Liver (tissue), 9 donors: Measurements from ENCODE around the gene ABCE1. TPM values are rescaled to one million over a fixed set of nuclear protein-coding genes. Genes with fewer than 3 reads are reported as not detected.

Experiments used
- DNase-seq: peaks from one replicate; pipeline ENCODE4 v3.0.0-alpha.2; 2017; ENCODE audit warnings: low spot score
- H3K27ac ChIP-seq, 2 donors: one replicate each; pipeline ENCODE4 v1.7.0; 2013; ENCODE audit warnings: inconsistent platforms in 2 of 2, low read length in 2 of 2, control low read depth in 1 of 2, low read depth in 1 of 2, mild to moderate bottlenecking in 1 of 2
- H3K27me3 ChIP-seq, 4 donors: one replicate each; pipeline versions ENCODE4 v1.6.1 to v1.7.0; 2013; ENCODE audit warnings: low read length in 3 of 4, inconsistent platforms in 1 of 4, mild to moderate bottlenecking in 1 of 4, moderate library complexity in 1 of 4; ENCODE audit not compliant: control insufficient read depth in 4 of 4, insufficient read depth in 4 of 4
- H3K36me3 ChIP-seq, 4 donors: one replicate each; pipeline versions ENCODE4 v1.6.1 to v1.7.0; 2013; ENCODE audit warnings: low read length in 3 of 4, mild to moderate bottlenecking in 3 of 4, low read depth in 1 of 4, moderate library complexity in 1 of 4; ENCODE audit not compliant: control insufficient read depth in 4 of 4, insufficient read depth in 3 of 4
- H3K4me1 ChIP-seq, 4 donors: one replicate each; pipeline versions ENCODE4 v1.6.1 to v1.7.0; 2013; ENCODE audit warnings: low read length in 3 of 4, mild to moderate bottlenecking in 3 of 4, moderate library complexity in 1 of 4; ENCODE audit not compliant: control insufficient read depth in 4 of 4, insufficient read depth in 4 of 4
- H3K4me3 ChIP-seq, 3 donors: one replicate each; pipeline versions ENCODE4 v1.6.1 to v1.7.0; 2013; ENCODE audit warnings: low read length in 3 of 3, control low read depth in 1 of 3, low read depth in 1 of 3, mild to moderate bottlenecking in 1 of 3
- H3K9ac ChIP-seq, 2 donors: one replicate each; pipeline ENCODE4 v1.7.0; 2013; ENCODE audit warnings: low read length in 2 of 2, mild to moderate bottlenecking in 2 of 2, moderate library complexity in 2 of 2, control low read depth in 1 of 2, low read depth in 1 of 2
- H3K9me3 ChIP-seq, 4 donors: one replicate each; pipeline versions ENCODE4 v1.6.1 to v1.7.0; 2013; ENCODE audit warnings: low read length in 3 of 4; ENCODE audit not compliant: control insufficient read depth in 4 of 4
- ATF3 ChIP-seq: IDR thresholded peaks from 2 replicates; pipeline ENCODE4 v1.6.1; 2016; ENCODE audit warnings: antibody characterized with exemption
- CTCF ChIP-seq: fragments of 150-350 bp; IDR thresholded peaks from 2 replicates; pipeline ENCODE4 v1.5.1; 2017; ENCODE audit warnings: improper control_type of control experiment, low read depth, low read length; ENCODE audit not compliant: missing input control
- EGR1 ChIP-seq, 2 donors: IDR thresholded peaks; 2 replicates each; pipeline ENCODE4 v1.6.1; 2016 to 2018; ENCODE audit warnings: antibody characterized with exemption in 2 of 2, low read depth in 2 of 2
- FOXA1 ChIP-seq: IDR thresholded peaks from 2 replicates; pipeline ENCODE4 v1.6.1; 2016; ENCODE audit warnings: antibody characterized with exemption
- FOXA2 ChIP-seq: IDR thresholded peaks from 2 replicates; pipeline ENCODE4 v1.6.1; 2016; ENCODE audit warnings: antibody characterized with exemption
- GABPA ChIP-seq, 2 donors: IDR thresholded peaks in 1 of 2; conservative IDR thresholded peaks in 1 of 2; 2 replicates each; pipeline ENCODE4 v1.6.1; 2016; ENCODE audit warnings: antibody characterized with exemption in 2 of 2, mild to moderate bottlenecking in 1 of 2, moderate library complexity in 1 of 2
- HNF4A ChIP-seq, 2 donors: conservative IDR thresholded peaks; 2 replicates each; pipeline ENCODE4 v1.6.1; 2016; ENCODE audit warnings: antibody characterized with exemption in 2 of 2, mild to moderate bottlenecking in 2 of 2
- HNF4G ChIP-seq: IDR thresholded peaks from 2 replicates; pipeline ENCODE4 v1.6.1; 2016; ENCODE audit warnings: antibody characterized with exemption
- MAX ChIP-seq: IDR thresholded peaks from 2 replicates; pipeline ENCODE4 v1.6.1; 2016; ENCODE audit warnings: antibody characterized with exemption
- NR2F2 ChIP-seq: IDR thresholded peaks from 2 replicates; pipeline ENCODE4 v1.6.1; 2016; ENCODE audit warnings: antibody characterized with exemption
- RAD21 ChIP-seq, 2 donors: IDR thresholded peaks; 2 replicates each; pipeline ENCODE4 v1.6.1; 2016; ENCODE audit warnings: antibody characterized with exemption in 2 of 2, mild to moderate bottlenecking in 2 of 2
- REST ChIP-seq: IDR thresholded peaks from 2 replicates; pipeline ENCODE4 v1.6.1; 2016; ENCODE audit warnings: antibody characterized with exemption, mild to moderate bottlenecking
- RXRA ChIP-seq, 2 donors: IDR thresholded peaks; 2 replicates each; pipeline ENCODE4 v1.6.1; 2017 to 2018; ENCODE audit warnings: antibody characterized with exemption in 2 of 2, mild to moderate bottlenecking in 1 of 2
- SP1 ChIP-seq: IDR thresholded peaks from 2 replicates; pipeline ENCODE4 v1.6.1; 2018; ENCODE audit warnings: antibody characterized with exemption, mild to moderate bottlenecking
- TAF1 ChIP-seq: conservative IDR thresholded peaks from 2 replicates; pipeline ENCODE4 v1.6.1; 2016; ENCODE audit warnings: antibody characterized with exemption, mild to moderate bottlenecking
- YY1 ChIP-seq: IDR thresholded peaks from 2 replicates; pipeline ENCODE4 v1.6.1; 2016; ENCODE audit warnings: antibody characterized with exemption, mild to moderate bottlenecking
- ZBTB33 ChIP-seq: IDR thresholded peaks from 2 replicates; pipeline ENCODE4 v1.6.1; 2016; ENCODE audit warnings: antibody characterized with exemption
- WGBS: extraction: QIAGEN DNeasy Blood & Tissue Kit; methylation state at CpG from one replicate; pipeline ENCODE4 v1.1.7; 2013; 5-methylcytosine and 5-hydroxymethylcytosine counted together
- polyA plus RNA-seq, 2 donors: library from polyadenylated mRNA; stranded (reverse) in 1 of 2; unstranded in 1 of 2; fragments of 200-250 nt in 1 of 2; fragments of >200 nt in 1 of 2; fragmentation: Nextera tagmentation in 1 of 2; extraction: Ambion mirVana in 1 of 2; gene quantifications; one replicate each; pipeline versions ENCODE4 v1.2.1 to v1.2.3, GENCODE V29; 2013 to 2015
- total RNA-seq, 2 donors: library from RNA; depleted of rRNA; stranded (reverse); fragments of >200 nt; gene quantifications; one replicate each; pipeline ENCODE4 v1.2.3, GENCODE V29; 2014
- donor health status: healthy.
- donor health status: healthy.
- donor health status: healthy.
- donor health status: healthy.
- donor health status: healthy.

Gene ABCE1
- total and polyA plus RNA-seq, 4 donors = 12.7 to 59.8 (median 31.0) TPM

- Histone ChIP-seq H3K4me3 (no peak overlapping the region), H3K27ac (no peak overlapping the region), H3K4me1 (peaks cover 0 to 4% (median under 1%) of the 10 kb centered on the region in 4 donors), H3K27me3 (no peaks in the 10 kb centered on the region), H3K9me3 (no peaks in the 10 kb centered on the region), H3K9ac (no peak overlapping the region), H3K36me3 (peaks cover 7 to 20% (median 13%) of the 10 kb centered on the region in 4 donors)
- TF ChIP-seq EGR1 (IDR thresholded peaks at IDR 0.05; ENCODE audit: low read depth in 2 of 2) (no peak), NR2F2 (no peak)
- 98% methylated on average over 2 of the region's 2 CpGs for WGBS
- no peak for DNase-seq
Measured at GRCh38 chr4:145167887-145168286, 69.8 kb downstream of the ABCE1 start.

- Histone ChIP-seq H3K4me3 (no peak overlapping the region), H3K9ac (no peak overlapping the region), H3K4me1 (peaks cover 0 to 5% (median 2%) of the 10 kb centered on the region in 4 donors), H3K9me3 (no peaks in the 10 kb centered on the region), H3K27me3 (no peaks in the 10 kb centered on the region), H3K27ac (no peak overlapping the region), H3K36me3 (peaks cover 6 to 18% (median 13%) of the 10 kb centered on the region in 4 donors)
- TF ChIP-seq RAD21 (IDR thresholded peaks at IDR 0.05) (no peak), CTCF (no peak), TAF1 (no peak), RXRA (IDR thresholded peaks at IDR 0.05) (no peak), REST (no peak), ZBTB33 (no peak), FOXA2 (no peak), FOXA1 (no peak), NR2F2 (no peak), YY1 (no peak), HNF4A (conservative IDR thresholded peaks at IDR 0.05) (no peak), ATF3 (no peak), SP1 (no peak), MAX (no peak), HNF4G (no peak), GABPA (IDR thresholded peaks at IDR 0.05 in 1 of 2, conservative IDR thresholded peaks at IDR 0.05 in 1 of 2) (no peak), EGR1 (IDR thresholded peaks at IDR 0.05; ENCODE audit: low read depth in 2 of 2) (no peak)
- 91% methylated on average over 2 of the region's 2 CpGs for WGBS
- DNase-seq = no peak
Measured at GRCh38 chr4:145168581-145169187, 70.6 kb downstream of the ABCE1 start.
